HG03025 (cell line): Measurements from ENCODE around the gene TNPO2.

ENCODE experiments used
- ATAC-seq: cut with Tn5 transposase; IDR thresholded peaks from one replicate; pipeline ENCODE4 v1.9.1; 2021; ENCODE audit warnings: mild to moderate bottlenecking, moderate library complexity; ENCODE audit not compliant: unreplicated experiment, low FRiP score

TNPO2 gene

GRCh38 chr19:12723641-12724426 lies at the start of gene TNPO2:
Gene TNPO2, minus strand, starts transcription at chr19:12723932. Its CDS starts 2,955 bp downstream, at chr19:12720977.
- ATAC-seq: no peak

GRCh38 chr19:12772323-12772722 lies 48.6 kb upstream of the TNPO2 start:
- no peak for ATAC-seq

GRCh38 chr19:12770922-12771321 lies 47.2 kb upstream of the TNPO2 start:
- ATAC-seq: no peak

DNA sequence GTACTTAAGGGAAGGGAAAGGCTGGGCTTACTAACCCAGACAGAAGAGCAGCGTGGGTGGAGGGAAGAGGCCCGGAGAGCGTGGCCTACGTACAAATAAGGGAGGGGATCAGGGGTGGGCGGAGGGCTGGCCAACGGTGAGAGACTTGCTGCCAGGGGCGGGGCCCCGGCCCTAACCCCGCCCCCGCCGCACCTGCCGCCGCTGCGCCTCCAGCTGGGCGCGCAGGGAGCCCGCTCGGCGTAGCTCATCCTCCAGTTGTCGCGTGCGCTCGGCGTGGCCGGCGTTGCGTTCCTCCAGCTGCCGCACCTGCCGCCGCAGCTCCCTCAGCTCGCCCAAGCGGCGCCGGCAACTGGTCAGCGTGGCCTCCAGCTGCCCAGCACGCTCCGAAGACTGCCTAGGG lies 46.0 kb upstream of the TNPO2 start:
- ATAC-seq: no peak

DNA sequence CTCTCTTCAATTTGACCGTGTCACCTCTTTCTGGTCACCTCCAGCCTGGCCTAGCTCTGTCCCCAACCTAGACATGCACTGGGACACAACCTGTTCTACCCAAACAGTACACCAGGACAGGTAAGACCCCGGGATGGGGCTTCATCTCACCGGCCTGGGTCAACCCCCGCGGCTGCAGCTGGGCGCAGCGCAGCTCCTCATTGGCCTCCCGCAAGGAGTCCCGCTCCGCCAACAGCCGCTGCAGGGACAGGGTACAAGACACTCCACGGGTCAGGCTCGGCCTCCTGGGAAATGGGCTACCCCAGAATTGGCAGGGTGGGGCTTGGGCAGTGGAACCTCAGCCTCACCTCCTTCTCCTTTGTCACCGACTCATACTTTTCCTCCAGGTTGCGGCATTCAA lies 43.9 kb upstream of the TNPO2 start:
- ATAC-seq: no peak

DNA sequence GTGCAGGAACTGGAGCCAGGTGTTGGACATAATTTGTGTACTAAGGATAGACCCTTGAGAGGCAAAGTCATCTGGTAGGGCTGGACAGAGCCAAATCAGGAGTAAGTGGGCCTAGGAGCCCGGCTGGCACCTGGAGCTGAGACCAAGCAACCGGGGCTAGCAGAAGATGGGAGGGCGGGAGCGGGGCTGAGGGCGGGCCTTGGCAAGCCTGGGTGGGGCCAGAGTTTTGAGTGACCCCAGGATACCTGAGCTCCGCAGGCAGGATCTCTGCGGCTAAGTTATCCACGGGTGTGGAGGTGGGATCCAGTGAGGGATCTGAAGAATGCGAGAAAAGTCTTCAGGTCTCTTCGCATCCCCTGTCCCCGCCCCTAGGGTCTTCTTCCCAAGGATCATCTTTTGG lies 43.4 kb upstream of the TNPO2 start:
- no peak for ATAC-seq

DNA sequence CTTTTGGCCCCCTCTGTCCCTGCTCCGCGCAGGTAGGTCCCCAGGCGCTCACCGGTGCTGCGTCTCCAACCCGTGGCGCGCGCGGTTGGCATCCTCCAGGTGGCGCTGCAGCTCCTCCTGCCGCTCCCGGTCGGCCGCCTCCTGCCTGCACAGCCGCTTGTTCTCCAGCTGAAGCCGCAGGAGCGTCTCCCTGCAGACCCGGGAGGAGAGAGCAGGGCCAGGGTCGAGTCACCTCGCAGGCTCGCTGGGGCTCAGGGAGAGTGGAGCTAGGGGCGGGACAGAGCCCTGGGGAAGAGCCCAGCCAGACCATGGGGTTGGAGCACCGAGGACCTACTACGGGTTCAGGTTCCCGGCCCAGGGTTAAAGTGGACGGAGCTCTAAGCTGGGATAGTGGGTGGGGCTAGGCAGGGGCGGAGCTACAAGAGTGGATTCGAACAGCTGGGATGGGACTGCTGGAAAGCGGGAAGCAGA lies 42.4 kb upstream of the TNPO2 start:
- no peak for ATAC-seq

GRCh38 chr19:12764698-12765097 lies 41.0 kb upstream of the TNPO2 start:
- ATAC-seq: no peak

- ATAC-seq: no peak
Observed at GRCh38 chr19:12763100-12763499, 39.4 kb upstream of the TNPO2 start.

- ATAC-seq: no peak
Observed at GRCh38 chr19:12759686-12760085, 36.0 kb upstream of the TNPO2 start.

GRCh38 chr19:12757544-12758274 lies 34.0 kb upstream of the TNPO2 start:
- no peak for ATAC-seq

DNA sequence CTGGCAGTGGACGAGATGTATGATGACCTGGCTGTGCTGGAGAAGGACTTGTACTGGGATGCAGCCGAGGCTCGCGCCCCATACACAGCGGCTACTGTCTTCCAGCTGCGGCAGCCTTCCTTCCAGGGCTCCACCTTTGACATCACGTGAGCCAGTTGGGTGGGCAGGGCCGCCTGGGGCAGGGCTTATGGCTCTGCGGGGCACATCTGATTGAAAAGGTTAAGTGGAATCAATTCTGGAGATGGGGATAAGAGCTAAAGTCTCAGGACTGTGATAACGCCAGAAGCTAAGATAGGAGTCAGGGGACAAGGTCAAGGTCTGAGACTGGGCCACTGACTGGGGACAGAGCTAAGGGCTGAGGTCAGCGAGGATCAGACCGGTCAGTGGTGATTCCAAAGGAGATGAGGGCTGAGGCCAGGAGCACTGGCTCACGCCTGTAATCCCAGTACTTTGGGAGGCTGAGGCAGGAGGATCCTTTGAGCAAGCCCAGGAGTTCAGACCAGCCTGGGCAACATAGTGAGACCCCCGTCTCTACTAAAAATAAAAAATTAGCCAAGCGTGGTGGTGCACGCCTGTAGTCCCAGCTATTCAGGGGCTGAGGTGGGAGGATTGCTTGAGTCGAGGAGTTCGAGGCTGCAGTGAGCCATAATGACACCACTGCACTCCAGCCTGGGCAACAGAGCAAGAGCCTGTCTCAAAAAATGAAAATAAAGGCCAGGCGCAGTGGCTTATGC lies 32.6 kb upstream of the TNPO2 start:
- ATAC-seq: no peak

- no peak for ATAC-seq
Observed at GRCh38 chr19:12754465-12755196, 30.9 kb upstream of the TNPO2 start.

- ATAC-seq: no peak
Observed at GRCh38 chr19:12752056-12752781, 28.5 kb upstream of the TNPO2 start.

DNA sequence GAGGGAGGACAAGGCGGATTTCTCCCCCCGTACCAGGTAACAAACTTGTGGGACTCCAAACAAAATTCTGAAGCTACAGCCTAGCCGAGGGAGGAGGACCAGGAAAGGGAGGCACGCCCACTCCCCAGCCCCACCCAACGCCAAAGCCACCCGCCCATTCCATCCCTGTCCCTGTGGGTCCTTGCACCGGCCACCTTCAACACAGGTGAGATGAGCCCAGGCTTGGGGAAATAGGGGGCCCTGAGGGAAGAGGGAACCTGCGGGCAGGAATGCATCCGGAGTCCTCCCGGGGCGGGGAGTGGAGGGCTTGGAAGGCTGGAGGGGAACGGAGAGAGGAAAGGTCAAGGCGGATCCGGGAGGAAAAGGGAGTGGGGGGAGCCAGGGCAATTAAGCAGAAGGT lies 27.9 kb upstream of the TNPO2 start, which contains the start of gene BEST2:
Gene BEST2 (plus strand): TSS at position 157 of the 400 bp plus-strand sequence. CDS start 802 bp downstream, outside the sequence.
- no peak for ATAC-seq

- ATAC-seq: no peak
Observed at GRCh38 chr19:12750851-12751250, 27.1 kb upstream of the TNPO2 start.

DNA sequence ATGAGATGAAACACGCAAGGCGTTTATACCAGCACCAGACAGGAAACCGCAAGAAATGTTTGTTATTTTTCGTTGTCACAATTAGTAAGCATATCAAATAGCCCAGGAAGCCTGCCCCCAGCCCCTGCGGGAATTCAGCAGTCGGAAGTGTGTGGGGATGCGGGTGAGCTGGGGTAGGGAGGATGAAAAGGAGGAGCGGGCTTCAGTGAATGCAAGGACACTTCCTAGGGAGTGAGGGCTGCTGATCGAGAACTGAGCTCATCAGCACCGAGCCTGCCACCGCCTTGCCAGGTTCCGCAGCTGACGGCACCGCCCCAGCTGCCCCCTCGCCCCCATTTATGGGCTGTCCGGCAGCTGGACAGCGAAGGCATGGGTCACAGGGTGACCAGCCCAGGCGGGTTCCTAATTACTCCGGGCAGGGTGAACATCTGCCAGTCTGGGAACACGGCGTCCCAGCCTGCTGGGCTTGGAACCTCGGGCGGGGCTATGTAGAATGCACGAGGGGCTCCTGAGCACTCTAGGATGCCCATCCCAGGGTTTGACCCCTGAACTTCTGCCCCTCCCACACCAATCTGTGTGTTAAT lies 26.3 kb upstream of the TNPO2 start:
- no peak for ATAC-seq

DNA sequence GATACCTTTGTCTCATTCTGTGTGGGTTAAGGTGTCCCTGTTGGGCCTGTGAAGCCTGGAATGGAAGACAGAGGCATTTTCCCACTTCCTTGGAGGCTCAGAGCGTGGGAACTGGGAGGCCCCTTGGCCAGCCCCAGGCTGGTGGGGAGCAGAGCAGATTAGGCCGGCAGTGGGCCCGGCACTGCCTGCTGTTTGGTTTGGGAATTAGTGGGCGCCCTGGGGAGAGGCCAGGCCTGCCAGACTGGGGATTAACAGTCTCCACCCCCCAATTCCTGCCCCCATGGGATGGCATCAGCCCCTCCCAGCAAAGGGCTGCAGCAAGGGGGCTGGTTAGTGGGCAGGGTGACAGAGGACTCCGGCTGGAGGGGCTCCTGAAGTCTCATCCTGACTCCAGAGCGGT lies 24.8 kb upstream of the TNPO2 start:
- ATAC-seq: no peak

GRCh38 chr19:12745166-12745897 lies 21.6 kb upstream of the TNPO2 start:
- ATAC-seq: no peak
